ENCODE data around the gene GNLY. TPM values are rescaled to one million over a fixed set of nuclear protein-coding genes. Genes with fewer than 3 reads are reported as not detected.

The GNLY gene
- polyA plus RNA-seq, 1 experiment = not detected

DNA sequence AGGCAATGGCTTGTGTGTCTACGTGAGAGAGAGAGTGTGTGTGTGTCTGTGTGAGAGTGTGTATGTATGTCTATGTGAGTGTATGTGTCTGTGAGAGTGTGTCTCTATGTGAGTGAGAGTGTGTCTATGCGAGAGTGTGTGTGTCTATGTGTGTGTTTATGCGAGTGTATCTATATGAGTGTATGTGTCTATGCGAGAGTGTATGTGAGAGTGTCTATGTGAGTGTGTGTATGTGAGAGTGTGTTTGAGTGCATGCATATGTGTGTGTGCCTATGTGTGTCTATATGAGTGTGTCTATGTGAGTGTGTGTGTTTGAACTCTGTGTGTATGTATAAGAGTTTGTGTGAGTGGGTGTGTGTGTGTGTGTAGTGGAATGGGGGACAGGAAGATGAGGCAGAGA, 9.8 kb upstream of the GNLY start:
- CTCF ChIA-PET = interaction anchor here (0.7 to 1.9 kb wide), 3 partner anchors 14 to 130 kb away, joined by 3 to 8 read pairs (median 4); no protein-coding TSS in a partner anchor
- DNase-seq (ENCODE audit: low read depth) = no peak
- H3K36me3 ChIP-seq (ENCODE audit: control insufficient read depth, insufficient read depth, low read length) = no peaks in the 10 kb centered on the region
- no peak for TF ChIP-seq CTCF (IDR thresholded peaks at IDR 0.05; ENCODE audit: insufficient read depth, low read depth, low read length)
- H3K4me3 ChIP-seq (ENCODE audit: low read depth, low read length) = no peak overlapping the region
- POLR2A ChIA-PET = no interaction called here
- H3K27me3 ChIP-seq (ENCODE audit: control insufficient read depth, insufficient read depth, low read length) = no peaks in the 10 kb centered on the region

GRCh38 chr2:85684806-85685205, 9.4 kb upstream of the GNLY start:
- Histone ChIP-seq H3K4me3 (ENCODE audit: low read depth, low read length) (no peak overlapping the region), H3K27me3 (ENCODE audit: control insufficient read depth, insufficient read depth, low read length) (no peaks in the 10 kb centered on the region), H3K36me3 (ENCODE audit: control insufficient read depth, insufficient read depth, low read length) (no peaks in the 10 kb centered on the region)
- no peak for TF ChIP-seq CTCF (IDR thresholded peaks at IDR 0.05; ENCODE audit: insufficient read depth, low read depth, low read length)
- CTCF ChIA-PET = interaction anchor here (0.7 to 1.9 kb wide), 2 partner anchors 23 to 129 kb away, joined by 3 to 8 read pairs; no protein-coding TSS in a partner anchor
- POLR2A ChIA-PET = no interaction called here
- no peak for DNase-seq (ENCODE audit: low read depth)

DNA sequence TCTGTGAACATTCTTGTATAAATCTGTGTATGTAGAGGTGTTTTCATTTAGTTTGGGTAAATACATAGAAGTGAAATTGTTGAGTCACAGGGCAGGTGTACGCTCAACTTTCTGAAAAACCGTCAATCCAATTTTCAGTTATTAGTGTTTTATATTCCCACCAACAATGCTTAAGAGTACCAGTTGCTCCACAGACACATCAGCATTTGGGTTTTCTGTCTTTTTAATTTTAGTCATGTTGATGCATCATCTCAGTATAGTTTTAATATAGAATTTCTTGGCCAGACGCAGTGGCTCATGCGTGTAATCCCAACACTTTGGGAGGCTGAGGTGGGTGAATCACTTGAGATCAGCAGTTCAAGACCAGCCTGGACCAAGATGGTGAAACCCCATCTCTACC, 3.2 kb upstream of the GNLY start:
- Histone ChIP-seq H3K27me3 (ENCODE audit: control insufficient read depth, insufficient read depth, low read length) (peaks cover 4% of the 10 kb centered on the region), H3K36me3 (ENCODE audit: control insufficient read depth, insufficient read depth, low read length) (no peaks in the 10 kb centered on the region), H3K4me3 (ENCODE audit: low read depth, low read length) (no peak overlapping the region)
- ChIA-PET CTCF (no interaction called here), POLR2A (no interaction called here)
- TF ChIP-seq CTCF (IDR thresholded peaks at IDR 0.05; ENCODE audit: insufficient read depth, low read depth, low read length) = no peak
- no peak for DNase-seq (ENCODE audit: low read depth)

DNA sequence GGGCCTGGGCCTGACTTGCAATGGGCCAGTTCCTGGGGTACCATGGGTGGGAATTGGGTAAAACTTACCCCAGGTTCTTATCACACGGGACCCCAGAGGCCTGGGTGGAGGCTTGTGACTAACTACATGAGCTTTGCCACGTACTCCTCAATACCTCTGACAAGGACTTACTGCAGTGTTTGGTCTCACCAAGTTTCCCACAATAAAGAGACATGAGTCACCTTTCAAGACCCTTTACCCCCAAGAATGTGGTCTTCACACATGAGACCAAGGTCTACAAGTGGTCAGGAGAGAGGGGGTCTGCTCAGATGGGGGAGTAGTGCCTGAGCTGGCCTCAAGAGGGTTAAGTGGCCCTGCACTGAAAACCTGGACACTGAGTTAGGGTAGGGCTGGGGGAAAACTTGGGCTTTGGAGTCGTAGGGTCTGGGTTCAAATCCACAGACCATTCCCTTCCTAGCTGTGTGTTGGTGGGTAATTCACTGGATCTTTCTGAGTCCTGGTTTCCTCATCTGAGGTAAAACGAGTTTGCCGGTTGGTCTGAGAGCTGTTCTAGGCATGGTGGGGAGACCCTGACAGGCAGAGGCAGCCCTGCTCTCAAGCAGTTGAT, 2.0 kb upstream of the GNLY start:
- DNase-seq (ENCODE audit: low read depth) = no peak
- CTCF ChIA-PET = interaction anchor here (1.3 to 3.0 kb wide), 5 partner anchors 9 to 16 kb away, joined by 4 to 21 read pairs (median 5); no protein-coding TSS in a partner anchor
- POLR2A ChIA-PET = no interaction called here

GRCh38 chr2:85695121-85695520, 963 bp downstream of the GNLY start:
- H3K27me3 ChIP-seq (ENCODE audit: control insufficient read depth, insufficient read depth, low read length) = peaks cover 4% of the 10 kb centered on the region
- no peak for DNase-seq (ENCODE audit: low read depth)
- ChIA-PET CTCF (interaction anchor here (0.7 kb wide), 1 partner anchor 17 kb away, joined by 3 read pairs; no protein-coding TSS in a partner anchor), POLR2A (no interaction called here)
- no peaks in the 10 kb centered on the region for H3K36me3 ChIP-seq (ENCODE audit: control insufficient read depth, insufficient read depth, low read length)
- no peak for TF ChIP-seq CTCF (IDR thresholded peaks at IDR 0.05; ENCODE audit: insufficient read depth, low read depth, low read length)
- H3K4me3 ChIP-seq (ENCODE audit: low read depth, low read length) = no peak overlapping the region

More for the DNA sequence above, 2.0 kb upstream of the GNLY start:
- H3K4me3 ChIP-seq (ENCODE audit: low read depth, low read length) = no peak overlapping the region
- H3K36me3 ChIP-seq (ENCODE audit: control insufficient read depth, insufficient read depth, low read length) = no peaks in the 10 kb centered on the region
- no peak for TF ChIP-seq CTCF (IDR thresholded peaks at IDR 0.05; ENCODE audit: insufficient read depth, low read depth, low read length)
- peaks cover 4% of the 10 kb centered on the region for H3K27me3 ChIP-seq (ENCODE audit: control insufficient read depth, insufficient read depth, low read length)
